Ovary (tissue), 3 donors: ENCODE results near the gene SLCO2A1.

Experiments
- POLR2A ChIP-seq: fragments of 450-650 bp; IDR thresholded peaks from one replicate; pipeline ENCODE4 v1.6.1; 2017; ENCODE audit warnings: antibody characterized with exemption, mild to moderate bottlenecking, moderate library complexity
- TF ChIP-seq, protein P1 (sequence below), 3 donors: fragments of 450-650 bp in 2 of 3; fragments of 200-600 bp in 1 of 3; IDR thresholded peaks; one replicate each; pipeline versions ENCODE4 v1.5.1 to v1.8.0; 2016 to 2022; ENCODE audit warnings: antibody characterized with exemption in 3 of 3, mild to moderate bottlenecking in 1 of 3
- donor health status: DM: no; HTN: no; CAD: no.

DNA sequence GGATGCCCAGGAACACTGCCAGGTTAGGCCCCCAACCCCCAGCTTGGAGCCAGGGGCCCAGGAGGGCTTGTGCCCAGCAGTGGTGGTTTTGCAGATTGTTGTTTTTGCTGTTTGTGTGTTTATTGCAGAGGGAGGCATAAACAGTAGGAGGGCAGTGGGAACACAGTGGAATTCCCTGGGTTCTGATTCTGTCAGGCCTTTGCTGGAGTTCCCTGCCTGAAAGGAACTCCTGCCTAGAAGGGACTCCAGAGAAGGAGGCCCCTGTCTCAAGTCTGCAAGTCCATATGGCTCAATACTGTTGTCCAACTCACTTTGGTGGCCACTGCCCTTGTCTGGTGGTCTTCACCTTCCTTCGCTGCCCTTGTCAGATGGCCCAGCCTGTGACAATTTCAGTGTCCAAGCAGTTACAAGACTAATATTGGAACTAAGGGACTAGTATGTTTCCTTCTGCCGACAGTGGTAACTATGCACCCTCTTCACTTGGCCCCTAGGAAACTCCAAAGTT is 86.6 kb downstream of the SLCO2A1 start:
- TF ChIP-seq, protein P1, sequence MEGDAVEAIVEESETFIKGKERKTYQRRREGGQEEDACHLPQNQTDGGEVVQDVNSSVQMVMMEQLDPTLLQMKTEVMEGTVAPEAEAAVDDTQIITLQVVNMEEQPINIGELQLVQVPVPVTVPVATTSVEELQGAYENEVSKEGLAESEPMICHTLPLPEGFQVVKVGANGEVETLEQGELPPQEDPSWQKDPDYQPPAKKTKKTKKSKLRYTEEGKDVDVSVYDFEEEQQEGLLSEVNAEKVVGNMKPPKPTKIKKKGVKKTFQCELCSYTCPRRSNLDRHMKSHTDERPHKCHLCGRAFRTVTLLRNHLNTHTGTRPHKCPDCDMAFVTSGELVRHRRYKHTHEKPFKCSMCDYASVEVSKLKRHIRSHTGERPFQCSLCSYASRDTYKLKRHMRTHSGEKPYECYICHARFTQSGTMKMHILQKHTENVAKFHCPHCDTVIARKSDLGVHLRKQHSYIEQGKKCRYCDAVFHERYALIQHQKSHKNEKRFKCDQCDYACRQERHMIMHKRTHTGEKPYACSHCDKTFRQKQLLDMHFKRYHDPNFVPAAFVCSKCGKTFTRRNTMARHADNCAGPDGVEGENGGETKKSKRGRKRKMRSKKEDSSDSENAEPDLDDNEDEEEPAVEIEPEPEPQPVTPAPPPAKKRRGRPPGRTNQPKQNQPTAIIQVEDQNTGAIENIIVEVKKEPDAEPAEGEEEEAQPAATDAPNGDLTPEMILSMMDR (IDR thresholded peaks at IDR 0.05) = no peak
- no peak for TF ChIP-seq POLR2A
